Stomach (tissue), 9 donors: ENCODE measurements around the gene GNB1L. TPM values are rescaled to one million over a fixed set of nuclear protein-coding genes. Genes with fewer than 3 reads are reported as not detected.
"Not testable (repeated sequence)": the region's sequence is repeated elsewhere in the genome, so short reads cannot be mapped to it uniquely, and the experiment has no call there.

ENCODE experiments used
- DNase-seq, 2 donors: peaks; one replicate each; pipeline versions ENCODE4 v3.0.0 to v3.0.0-alpha.2; 2013 to 2019
- H3K27ac ChIP-seq, 5 donors: fragments of 200-600 bp in 4 of 5; sonication (generic) in 4 of 5; one replicate each; pipeline ENCODE4 v1.5.1; 2013 to 2019; ENCODE audit warnings: mild to moderate bottlenecking in 1 of 5, moderate library complexity in 1 of 5
- H3K27me3 ChIP-seq, 3 donors: fragments of 200-600 bp; sonication (generic); one replicate each; pipeline ENCODE4 v1.5.1; 2017 to 2019; ENCODE audit warnings: mixed run types in 1 of 3
- H3K36me3 ChIP-seq, 4 donors: fragments of 200-600 bp; sonication (generic); 1 replicate in 3 of 4; 2 replicates in 1 of 4; pipeline ENCODE4 v1.5.1; 2016 to 2019
- H3K4me1 ChIP-seq, 4 donors: fragments of 200-600 bp; sonication (generic); one replicate each; pipeline ENCODE4 v1.5.1; 2016 to 2019
- H3K4me3 ChIP-seq, 4 donors: fragments of 200-600 bp; sonication (generic) in 3 of 4; one replicate each; pipeline ENCODE4 v1.5.1; 2016 to 2019; ENCODE audit warnings: mild to moderate bottlenecking in 1 of 4
- H3K9me3 ChIP-seq, 4 donors: fragments of 200-600 bp; sonication (generic); one replicate each; pipeline ENCODE4 v1.5.1; 2016 to 2019
- EP300 ChIP-seq: sonication (generic); formaldehyde crosslinking; IDR thresholded peaks from one replicate; pipeline ENCODE4 v1.6.1; 2017; ENCODE audit warnings: antibody characterized with exemption
- POLR2A ChIP-seq, 4 donors: fragments of 450-650 bp; IDR thresholded peaks; one replicate each; pipeline ENCODE4 v1.6.1; 2016; ENCODE audit warnings: antibody characterized with exemption in 4 of 4, control low read depth in 2 of 4, mild to moderate bottlenecking in 1 of 4, moderate library complexity in 1 of 4
- POLR2AphosphoS5 ChIP-seq, 3 donors: sonication (generic); formaldehyde crosslinking; IDR thresholded peaks; one replicate each; pipeline ENCODE4 v1.6.1; 2016; ENCODE audit warnings: antibody characterized with exemption in 3 of 3
- WGBS, 5 donors: extraction: QIAGEN DNeasy Blood & Tissue Kit in 3 of 5; methylation state at CpG; one replicate each; pipeline versions ENCODE4 v1.1.5 to v1.1.7; 2013 to 2018; 5-methylcytosine and 5-hydroxymethylcytosine counted together
- intact Hi-C: fragments of 100-400 bp; cut with DNase I; formaldehyde crosslinking; loops from one replicate; pipeline ENCODE4 v1.15.1; 2023; ENCODE audit warnings: low total_unique reads
- polyA plus RNA-seq, 3 donors: library from polyadenylated mRNA; stranded (reverse); fragments of 200-250 nt; gene quantifications; one replicate each; pipeline ENCODE4 v1.2.3, GENCODE V29; 2013
- total RNA-seq, 5 donors: library from RNA; depleted of rRNA; stranded (reverse); fragments of >200 nt; gene quantifications; one replicate each; pipeline versions ENCODE4 v1.1.0 to v1.2.3, GENCODE V29; 2014 to 2016
- TF ChIP-seq, protein P1 (sequence below), 7 experiments: fragments of 450-650 bp in 4 of 7; fragments of 200-600 bp in 3 of 7; sonication (generic) in 3 of 7; IDR thresholded peaks; one replicate each; pipeline ENCODE4 v1.5.1; 2016 to 2019; ENCODE audit warnings: antibody characterized with exemption in 7 of 7, control low read depth in 2 of 7, mild to moderate bottlenecking in 1 of 7
- donor health status: healthy with polysubstance abuse.
- donor health status: Bipolar disorder and iron deficiency.
- donor health status: healthy.

The GNB1L gene
- total and polyA plus RNA-seq, 8 donors: 0.29 to 6.8 (median 3.1) TPM; not detected in 1

DNA sequence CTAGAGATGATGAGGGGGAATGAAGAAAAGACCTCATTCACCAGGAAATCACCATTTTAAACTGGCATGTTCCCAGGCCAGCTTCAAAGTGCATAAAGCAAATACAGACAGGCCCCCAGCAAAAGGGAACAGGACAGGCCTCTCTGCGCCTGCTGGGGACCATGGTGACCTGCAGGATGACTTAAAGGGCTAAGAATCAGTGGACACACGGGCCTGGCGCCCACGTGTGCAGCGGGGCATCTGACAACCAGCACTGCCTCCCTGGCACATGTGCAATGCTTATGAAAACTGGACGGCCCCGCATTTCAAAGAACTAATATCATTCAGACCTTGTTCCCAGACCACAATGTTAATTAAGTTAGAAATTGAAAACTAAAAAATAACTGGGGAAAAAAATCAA, 58.5 kb downstream of the GNB1L start:
- Histone ChIP-seq H3K27me3 (no peaks in the 10 kb centered on the region), H3K27ac (no peak overlapping the region), H3K9me3 (peaks cover 0 to 14% (median 6%) of the 10 kb centered on the region in 4 donors), H3K36me3 (peaks cover 0 to 25% (median 8%) of the 10 kb centered on the region in 4 donors), H3K4me1 (no peaks in the 10 kb centered on the region), H3K4me3 (no peak overlapping the region)
- intact Hi-C loops: no loop called here
- 82 to 88% (median 84%) methylated on average over 7 of the region's 7 CpGs for WGBS, 5 donors
- DNase-seq: no peak
- TF ChIP-seq POLR2AphosphoS5 (IDR thresholded peaks at IDR 0.05) (no peak), POLR2A (IDR thresholded peaks at IDR 0.05) (no peak), EP300 (no peak)
- TF ChIP-seq, protein P1, sequence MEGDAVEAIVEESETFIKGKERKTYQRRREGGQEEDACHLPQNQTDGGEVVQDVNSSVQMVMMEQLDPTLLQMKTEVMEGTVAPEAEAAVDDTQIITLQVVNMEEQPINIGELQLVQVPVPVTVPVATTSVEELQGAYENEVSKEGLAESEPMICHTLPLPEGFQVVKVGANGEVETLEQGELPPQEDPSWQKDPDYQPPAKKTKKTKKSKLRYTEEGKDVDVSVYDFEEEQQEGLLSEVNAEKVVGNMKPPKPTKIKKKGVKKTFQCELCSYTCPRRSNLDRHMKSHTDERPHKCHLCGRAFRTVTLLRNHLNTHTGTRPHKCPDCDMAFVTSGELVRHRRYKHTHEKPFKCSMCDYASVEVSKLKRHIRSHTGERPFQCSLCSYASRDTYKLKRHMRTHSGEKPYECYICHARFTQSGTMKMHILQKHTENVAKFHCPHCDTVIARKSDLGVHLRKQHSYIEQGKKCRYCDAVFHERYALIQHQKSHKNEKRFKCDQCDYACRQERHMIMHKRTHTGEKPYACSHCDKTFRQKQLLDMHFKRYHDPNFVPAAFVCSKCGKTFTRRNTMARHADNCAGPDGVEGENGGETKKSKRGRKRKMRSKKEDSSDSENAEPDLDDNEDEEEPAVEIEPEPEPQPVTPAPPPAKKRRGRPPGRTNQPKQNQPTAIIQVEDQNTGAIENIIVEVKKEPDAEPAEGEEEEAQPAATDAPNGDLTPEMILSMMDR (IDR thresholded peaks at IDR 0.05): no peak

DNA sequence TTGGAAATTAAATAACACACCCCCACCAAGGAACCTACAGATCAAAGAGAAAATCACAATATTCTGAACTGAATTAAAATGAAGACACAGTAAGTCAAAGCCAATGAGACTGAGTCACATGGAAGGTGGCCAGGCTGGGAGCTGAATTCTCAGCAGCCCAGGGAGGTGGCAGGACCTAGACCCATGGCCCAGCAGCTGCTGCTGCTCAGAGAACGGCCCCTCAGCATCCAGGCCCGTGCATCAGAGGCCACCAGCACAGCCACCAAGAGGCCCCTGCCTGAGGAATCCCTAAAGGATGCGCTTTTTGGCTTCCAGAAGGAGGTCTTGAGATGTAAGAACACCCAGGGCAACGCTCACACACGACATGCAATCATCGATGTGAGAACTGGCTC, 59.1 kb downstream of the GNB1L start:
- TF ChIP-seq POLR2AphosphoS5 (IDR thresholded peaks at IDR 0.05): no peak
- Histone ChIP-seq H3K9me3 (peaks cover 0 to 14% (median 6%) of the 10 kb centered on the region in 4 donors), H3K4me1 (no peaks in the 10 kb centered on the region), H3K27me3 (no peaks in the 10 kb centered on the region), H3K27ac (no peak overlapping the region), H3K4me3 (no peak overlapping the region), H3K36me3 (peaks cover 0 to 25% (median 7%) of the 10 kb centered on the region in 4 donors)
- DNase-seq: no peak
- 88 to 92% (median 89%) methylated on average over 6 of the region's 6 CpGs for WGBS, 5 donors
- intact Hi-C loops: no loop called here

DNA sequence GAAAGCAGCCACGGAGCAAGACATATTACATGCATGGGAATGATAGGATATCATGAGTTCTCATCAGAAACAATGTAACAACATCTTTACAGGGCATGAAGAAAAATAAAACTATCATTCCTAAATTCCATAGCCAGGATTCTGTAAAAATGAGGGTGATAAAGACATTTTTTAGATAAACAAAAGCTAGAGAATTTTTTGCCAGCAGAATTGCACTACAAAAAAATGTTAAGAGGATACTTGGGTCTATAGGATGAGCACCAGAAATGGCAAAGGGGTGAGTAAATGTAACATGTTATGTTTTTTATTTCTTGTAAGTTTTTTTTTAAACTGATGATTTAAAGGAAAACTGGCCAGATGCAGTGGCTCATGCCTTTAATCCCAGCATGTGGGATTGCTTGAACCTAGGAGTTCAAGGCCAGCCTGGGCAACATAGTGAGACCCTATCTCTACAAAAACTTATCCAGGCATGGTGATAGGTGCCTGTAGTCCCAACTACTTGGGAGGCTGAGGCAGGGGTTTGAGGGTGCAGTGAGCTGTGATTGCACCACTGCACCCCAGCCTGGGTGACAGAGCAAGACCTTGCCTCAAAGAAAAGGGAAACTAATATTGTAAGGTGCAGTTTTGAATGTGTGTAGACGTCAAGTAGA, 60.9 kb downstream of the GNB1L start:
- Histone ChIP-seq H3K4me1 (no peaks in the 10 kb centered on the region), H3K27ac (no peak overlapping the region), H3K9me3 (peaks cover 0 to 14% (median 6%) of the 10 kb centered on the region in 4 donors), H3K4me3 (no peak overlapping the region), H3K27me3 (no peaks in the 10 kb centered on the region), H3K36me3 (peaks cover 0 to 17% (median 1%) of the 10 kb centered on the region in 4 donors)
- intact Hi-C loops: no loop called here
- TF ChIP-seq POLR2A (IDR thresholded peaks at IDR 0.05) (no peak), POLR2AphosphoS5 (IDR thresholded peaks at IDR 0.05) (no peak), EP300 (no peak)
- TF ChIP-seq, protein P1 (IDR thresholded peaks at IDR 0.05): no peak
- WGBS, 5 donors: 64 to 90% (median 89%) methylated on average over 2 of the region's 2 CpGs
- DNase-seq: no peak

DNA sequence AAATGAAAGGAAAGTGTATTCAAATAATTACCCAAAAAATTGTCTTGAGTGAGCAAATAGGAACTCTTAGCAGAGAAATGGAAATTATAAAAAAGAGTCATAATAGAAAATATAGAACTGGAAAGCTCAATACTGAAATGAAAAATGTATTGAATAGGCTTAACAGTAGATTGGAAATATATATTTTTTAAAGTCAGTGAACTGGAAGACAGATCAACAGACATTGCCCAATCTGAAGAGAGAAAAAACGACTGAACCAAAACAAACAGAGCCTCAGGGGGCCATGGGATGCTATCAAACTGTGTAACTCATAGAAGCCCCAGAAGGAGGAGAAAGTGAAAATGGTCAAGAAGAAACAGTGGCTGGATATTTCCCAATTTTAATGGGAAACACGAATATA, 61.5 kb downstream of the GNB1L start:
- DNase-seq: no peak
- Histone ChIP-seq H3K36me3 (peaks cover 0 to 23% (median 7%) of the 10 kb centered on the region in 4 donors), H3K27ac (no peak overlapping the region), H3K4me3 (no peak overlapping the region), H3K9me3 (peaks cover 0 to 14% (median 6%) of the 10 kb centered on the region in 4 donors), H3K4me1 (no peaks in the 10 kb centered on the region), H3K27me3 (no peaks in the 10 kb centered on the region)
- intact Hi-C loops: no loop called here
- no peak for TF ChIP-seq EP300
- TF ChIP-seq, protein P1 (IDR thresholded peaks at IDR 0.05): no peak
- TF ChIP-seq POLR2AphosphoS5 (IDR thresholded peaks at IDR 0.05): no peak
- no peak for TF ChIP-seq POLR2A (IDR thresholded peaks at IDR 0.05)
- WGBS, 5 donors: 75 to 83% (median 76%) methylated on average over 2 of the region's 2 CpGs

DNA sequence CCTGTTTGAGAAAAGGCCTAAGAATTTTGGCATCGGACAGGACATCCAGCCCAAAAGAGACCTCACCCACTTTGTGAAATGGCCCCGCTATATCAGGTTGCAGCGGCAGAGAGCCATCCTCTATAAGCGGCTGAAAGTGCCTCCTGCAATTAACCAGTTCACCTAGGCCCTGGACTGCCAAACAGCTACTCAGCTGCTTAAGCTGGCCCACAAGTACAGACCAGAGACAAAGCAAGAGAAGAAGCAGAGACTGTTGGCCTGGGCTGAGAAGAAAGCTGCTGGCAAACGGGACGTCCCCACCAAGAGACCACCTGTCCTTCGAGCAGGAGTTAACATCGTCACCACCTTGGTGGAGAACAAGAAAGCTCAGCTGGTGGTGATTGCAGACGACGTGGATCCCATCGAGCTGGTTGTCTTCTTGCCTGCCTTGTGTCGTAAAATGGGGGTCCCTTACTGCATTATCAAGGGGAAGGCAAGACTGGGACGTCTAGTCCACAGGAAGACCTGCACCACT, 62.2 kb downstream of the GNB1L start:
- H3K27ac ChIP-seq, H3K4me3 ChIP-seq, H3K27me3 ChIP-seq, DNase-seq, intact Hi-C loops, H3K4me1 ChIP-seq: not testable (repeated sequence)
- H3K36me3 ChIP-seq: peaks cover 0 to 30% (median 11%) of the 10 kb centered on the region in 4 donors
- 95 to 98% (median 97%) methylated on average over 13 of the region's 13 CpGs for WGBS, 5 donors
- peaks cover 0 to 14% (median 6%) of the 10 kb centered on the region in 4 donors for H3K9me3 ChIP-seq
